RWPE1 (cell line): ENCODE results near the gene MYD88.

Source experiments
- CTCF ChIA-PET: fragments of 350-600 bp; sonication (Branson Sonifier 250); formaldehyde crosslinking; extraction: SDS; loops from one replicate; lab custom pipeline; 2021; lab: Yijun Ruan, JAX
- POLR2A ChIA-PET: fragments of 400-600 bp; formaldehyde crosslinking; extraction: SDS; loops from one replicate; lab custom pipeline; 2020; ENCODE audit warnings: antibody characterized with exemption; ENCODE audit not compliant: low non-redundant PET; lab: Yijun Ruan, JAX
- DNase-seq: peaks from one replicate; pipeline ENCODE4 v3.0.0; 2012; ENCODE audit warnings: low spot score
- H3K27ac ChIP-seq: fragments of 450-650 bp; 2 replicates; pipeline ENCODE4 v1.5.1; 2017
- TF ChIP-seq, protein P1 (sequence below): fragments of 450-650 bp; conservative IDR thresholded peaks from 2 replicates; pipeline ENCODE4 v1.5.1; 2017; ENCODE audit warnings: low read depth, mild to moderate bottlenecking

Gene MYD88

GRCh38 chr3:38136777-38137614, 1.5 kb upstream of the MYD88 start, which contains the start of gene ACAA1:
ACAA1 (minus strand) TSS chr3:38137127; CDS start chr3:38137035, 92 bp downstream.
- TF ChIP-seq, protein P1, sequence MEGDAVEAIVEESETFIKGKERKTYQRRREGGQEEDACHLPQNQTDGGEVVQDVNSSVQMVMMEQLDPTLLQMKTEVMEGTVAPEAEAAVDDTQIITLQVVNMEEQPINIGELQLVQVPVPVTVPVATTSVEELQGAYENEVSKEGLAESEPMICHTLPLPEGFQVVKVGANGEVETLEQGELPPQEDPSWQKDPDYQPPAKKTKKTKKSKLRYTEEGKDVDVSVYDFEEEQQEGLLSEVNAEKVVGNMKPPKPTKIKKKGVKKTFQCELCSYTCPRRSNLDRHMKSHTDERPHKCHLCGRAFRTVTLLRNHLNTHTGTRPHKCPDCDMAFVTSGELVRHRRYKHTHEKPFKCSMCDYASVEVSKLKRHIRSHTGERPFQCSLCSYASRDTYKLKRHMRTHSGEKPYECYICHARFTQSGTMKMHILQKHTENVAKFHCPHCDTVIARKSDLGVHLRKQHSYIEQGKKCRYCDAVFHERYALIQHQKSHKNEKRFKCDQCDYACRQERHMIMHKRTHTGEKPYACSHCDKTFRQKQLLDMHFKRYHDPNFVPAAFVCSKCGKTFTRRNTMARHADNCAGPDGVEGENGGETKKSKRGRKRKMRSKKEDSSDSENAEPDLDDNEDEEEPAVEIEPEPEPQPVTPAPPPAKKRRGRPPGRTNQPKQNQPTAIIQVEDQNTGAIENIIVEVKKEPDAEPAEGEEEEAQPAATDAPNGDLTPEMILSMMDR: no peak
- peak within 1 kb of the TSS; percentile 90 for H3K27ac ChIP-seq
- CTCF ChIA-PET: interaction anchor here (0.6 kb wide), 1 partner anchor 209 kb away, joined by 4 read pairs; no protein-coding TSS in a partner anchor
- DNase-seq: peak; percentile 93
- POLR2A ChIA-PET: interaction anchor here (0.7 kb wide), 2 partner anchors 28 to 193 kb away, joined by 3 to 4 read pairs; partner anchors contain the start of gene OXSR1

DNA sequence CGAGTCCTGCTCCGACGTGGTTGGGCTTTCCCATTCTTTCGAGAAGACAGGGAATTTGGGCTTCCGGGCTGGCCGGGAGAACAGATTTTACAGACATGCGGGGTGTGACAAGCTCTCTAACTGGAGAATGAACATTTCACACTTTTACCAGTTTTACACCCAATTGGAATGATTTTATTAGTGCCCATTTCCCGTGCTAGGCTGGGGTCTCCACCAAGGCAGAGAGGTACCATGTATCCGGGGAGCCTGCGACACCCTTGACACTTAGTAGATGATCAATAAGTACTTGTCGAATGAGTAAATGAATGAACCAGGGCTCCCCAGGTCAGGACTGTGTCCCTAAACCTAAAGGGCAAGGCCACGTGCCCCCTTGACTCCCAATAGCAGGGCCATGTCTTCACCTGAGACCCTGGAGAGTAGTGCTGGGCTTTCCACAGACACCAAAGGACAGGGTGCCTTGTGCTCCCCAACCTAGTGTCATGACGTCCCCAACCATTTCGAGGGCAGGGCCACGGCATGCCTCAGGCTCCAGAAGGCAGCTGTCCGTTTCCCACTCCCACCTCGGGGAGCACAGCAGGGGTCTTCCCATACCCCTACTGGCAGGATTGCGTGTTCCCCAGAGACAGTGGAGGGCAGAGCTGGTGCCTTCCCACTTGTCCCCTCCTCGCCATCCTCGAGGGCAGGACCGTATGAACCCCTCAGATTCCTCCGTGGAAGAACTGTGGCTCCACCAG, 679 bp upstream of the MYD88 start:
- H3K27ac ChIP-seq: peak overlapping the region; percentile 90
- TF ChIP-seq, protein P1: no peak
- POLR2A ChIA-PET: interaction anchor here (0.7 kb wide), 1 partner anchor 194 kb away, joined by 3 read pairs; no protein-coding TSS in a partner anchor
- CTCF ChIA-PET: no interaction called here
- no peak for DNase-seq

DNA sequence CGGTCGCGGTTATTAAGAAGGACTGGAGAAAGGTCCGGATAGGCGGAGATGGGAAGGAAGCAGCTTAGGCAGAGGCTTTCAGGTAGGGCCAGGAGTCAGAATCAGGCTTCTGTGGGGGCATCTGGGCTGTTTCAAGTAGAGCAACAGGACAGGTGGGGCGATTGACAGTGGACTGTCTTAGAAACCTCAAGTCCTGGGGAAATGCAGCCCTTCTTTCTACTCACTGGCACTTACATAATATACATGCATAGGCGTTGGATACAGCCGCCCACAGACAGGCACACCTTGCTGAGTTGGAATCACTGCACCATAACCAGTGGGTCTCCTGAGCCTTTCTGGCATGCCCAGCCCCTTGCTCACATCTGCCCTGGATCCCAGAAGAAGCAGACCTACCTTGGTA, 730 bp downstream of the MYD88 start:
- TF ChIP-seq, protein P1: no peak
- ChIA-PET POLR2A (no interaction called here), CTCF (no interaction called here)
- no peak for DNase-seq
- H3K27ac ChIP-seq: peak overlapping the region; percentile 90

- peak overlapping the region; percentile 90 for H3K27ac ChIP-seq
- POLR2A ChIA-PET: no interaction called here
- no peak for DNase-seq
- TF ChIP-seq, protein P1: no peak
- CTCF ChIA-PET: no interaction called here
Observed at GRCh38 chr3:38139652-38140051, 1.2 kb downstream of the MYD88 start.

- H3K27ac ChIP-seq: no peak overlapping the region
- POLR2A ChIA-PET: no interaction called here
- CTCF ChIA-PET: interaction anchor here (0.7 kb wide), 1 partner anchor 129 kb away, joined by 4 read pairs; no protein-coding TSS in a partner anchor
- DNase-seq: no peak
- TF ChIP-seq, protein P1: no peak
Observed at GRCh38 chr3:38140326-38141172, 2.1 kb downstream of the MYD88 start.
